ENCODE measurements around the gene POR. TPM values are rescaled to one million over a fixed set of nuclear protein-coding genes. Genes with fewer than 3 reads are reported as not detected.

POR gene
- polyA plus RNA-seq, 1 donor from 2014 or later: 61.2 TPM

- H3K36me3 ChIP-seq (ENCODE audit: insufficient read depth, low read length): peaks cover 4% of the 10 kb centered on the region
- H3K9ac ChIP-seq (ENCODE audit: low read length): no peak overlapping the region
- H3F3A ChIP-seq (ENCODE audit: insufficient read depth, low read length, poor library complexity, severe bottlenecking): no peaks in the 10 kb centered on the region
- H3K27ac ChIP-seq (ENCODE audit: low read length): no peak overlapping the region
- no peak overlapping the region for H3K4me3 ChIP-seq (ENCODE audit: low read length)
- no peaks in the 10 kb centered on the region for H3K9me3 ChIP-seq (ENCODE audit: low read length)
- no peaks in the 10 kb centered on the region for H3K27me3 ChIP-seq (ENCODE audit: insufficient read depth, low read depth, low read length)
- H3K79me2 ChIP-seq (replicated peaks; ENCODE audit: insufficient read depth, low read length): peaks cover 1% of the 10 kb centered on the region
- H2AFZ ChIP-seq (ENCODE audit: low read depth, low read length): no peak overlapping the region
- H3K4me2 ChIP-seq (ENCODE audit: low read length): no peak overlapping the region
- no peak for TF ChIP-seq SMC3 (conservative IDR thresholded peaks at IDR 0.05; ENCODE audit: poor library complexity)
- TF ChIP-seq EZH2 (IDR thresholded peaks at IDR 0.05; ENCODE audit: borderline replicate concordance, insufficient read depth, low read length, poor library complexity, severe bottlenecking): no peak
- TF ChIP-seq TAF1 (IDR thresholded peaks at IDR 0.05; ENCODE audit: low read depth): no peak
- no peaks in the 10 kb centered on the region for H3K9me2 ChIP-seq (ENCODE audit: insufficient read depth, low read length)
- H4K20me1 ChIP-seq (ENCODE audit: insufficient read depth): no peaks in the 10 kb centered on the region
Measured at GRCh38 chr7:75887669-75888369, 27.1 kb upstream of the POR start.

DNA sequence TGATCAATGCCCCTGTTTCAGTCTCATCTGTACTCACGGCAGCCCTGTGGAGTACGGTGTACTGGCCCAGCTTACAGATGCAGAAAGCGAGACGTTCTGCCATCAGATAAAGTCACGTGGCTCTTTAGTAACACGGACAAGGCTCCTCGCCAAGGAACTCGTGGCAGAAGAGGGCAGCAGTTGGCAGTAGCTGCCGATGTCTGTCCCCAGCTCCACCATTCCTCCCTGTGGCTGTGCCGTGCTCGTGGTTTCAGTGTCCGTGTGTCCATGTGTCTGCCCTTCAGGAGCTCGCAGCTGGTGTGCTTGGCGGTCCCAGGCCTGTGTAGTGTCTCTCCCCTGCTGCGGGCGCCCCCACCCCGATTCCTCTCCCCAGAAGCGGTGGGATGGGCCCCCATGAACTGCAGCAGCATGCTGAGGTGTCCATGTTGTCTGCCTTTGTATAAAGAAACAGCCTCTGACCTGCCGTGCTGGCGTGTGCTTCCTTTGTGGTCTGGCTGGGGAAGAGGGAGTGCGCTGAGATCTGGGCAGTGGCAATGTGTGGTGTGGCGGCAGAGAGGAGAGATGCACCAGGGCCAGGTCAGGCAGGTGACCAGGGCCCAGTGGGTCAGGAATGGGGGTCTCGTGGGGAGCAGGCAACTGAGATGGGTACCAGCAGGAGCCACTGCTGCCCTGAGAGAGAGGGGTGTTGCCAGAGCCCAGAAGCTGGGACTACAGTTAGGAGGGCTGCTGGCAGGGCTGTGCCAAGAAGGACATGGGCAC lies 26.3 kb upstream of the POR start:
- no peaks in the 10 kb centered on the region for H3K9me3 ChIP-seq (ENCODE audit: low read length)
- H3K9me2 ChIP-seq (ENCODE audit: insufficient read depth, low read length): no peaks in the 10 kb centered on the region
- no peak overlapping the region for H2AFZ ChIP-seq (ENCODE audit: low read depth, low read length)
- no peak overlapping the region for H3K4me2 ChIP-seq (ENCODE audit: low read length)
- H3K4me3 ChIP-seq (ENCODE audit: low read length): no peak overlapping the region
- peaks cover 4% of the 10 kb centered on the region for H3K36me3 ChIP-seq (ENCODE audit: insufficient read depth, low read length)
- H3F3A ChIP-seq (ENCODE audit: insufficient read depth, low read length, poor library complexity, severe bottlenecking): no peaks in the 10 kb centered on the region
- H3K9ac ChIP-seq (ENCODE audit: low read length): no peak overlapping the region
- no peaks in the 10 kb centered on the region for H4K20me1 ChIP-seq (ENCODE audit: insufficient read depth)
- no peaks in the 10 kb centered on the region for H3K79me2 ChIP-seq (replicated peaks; ENCODE audit: insufficient read depth, low read length)
- H3K27me3 ChIP-seq (ENCODE audit: insufficient read depth, low read depth, low read length): no peaks in the 10 kb centered on the region
- TF ChIP-seq EZH2 (IDR thresholded peaks at IDR 0.05; ENCODE audit: borderline replicate concordance, insufficient read depth, low read length, poor library complexity, severe bottlenecking): no peak
- TF ChIP-seq, protein P1, sequence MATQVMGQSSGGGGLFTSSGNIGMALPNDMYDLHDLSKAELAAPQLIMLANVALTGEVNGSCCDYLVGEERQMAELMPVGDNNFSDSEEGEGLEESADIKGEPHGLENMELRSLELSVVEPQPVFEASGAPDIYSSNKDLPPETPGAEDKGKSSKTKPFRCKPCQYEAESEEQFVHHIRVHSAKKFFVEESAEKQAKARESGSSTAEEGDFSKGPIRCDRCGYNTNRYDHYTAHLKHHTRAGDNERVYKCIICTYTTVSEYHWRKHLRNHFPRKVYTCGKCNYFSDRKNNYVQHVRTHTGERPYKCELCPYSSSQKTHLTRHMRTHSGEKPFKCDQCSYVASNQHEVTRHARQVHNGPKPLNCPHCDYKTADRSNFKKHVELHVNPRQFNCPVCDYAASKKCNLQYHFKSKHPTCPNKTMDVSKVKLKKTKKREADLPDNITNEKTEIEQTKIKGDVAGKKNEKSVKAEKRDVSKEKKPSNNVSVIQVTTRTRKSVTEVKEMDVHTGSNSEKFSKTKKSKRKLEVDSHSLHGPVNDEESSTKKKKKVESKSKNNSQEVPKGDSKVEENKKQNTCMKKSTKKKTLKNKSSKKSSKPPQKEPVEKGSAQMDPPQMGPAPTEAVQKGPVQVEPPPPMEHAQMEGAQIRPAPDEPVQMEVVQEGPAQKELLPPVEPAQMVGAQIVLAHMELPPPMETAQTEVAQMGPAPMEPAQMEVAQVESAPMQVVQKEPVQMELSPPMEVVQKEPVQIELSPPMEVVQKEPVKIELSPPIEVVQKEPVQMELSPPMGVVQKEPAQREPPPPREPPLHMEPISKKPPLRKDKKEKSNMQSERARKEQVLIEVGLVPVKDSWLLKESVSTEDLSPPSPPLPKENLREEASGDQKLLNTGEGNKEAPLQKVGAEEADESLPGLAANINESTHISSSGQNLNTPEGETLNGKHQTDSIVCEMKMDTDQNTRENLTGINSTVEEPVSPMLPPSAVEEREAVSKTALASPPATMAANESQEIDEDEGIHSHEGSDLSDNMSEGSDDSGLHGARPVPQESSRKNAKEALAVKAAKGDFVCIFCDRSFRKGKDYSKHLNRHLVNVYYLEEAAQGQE (IDR thresholded peaks at IDR 0.05; ENCODE audit: borderline replicate concordance): no peak
- TF ChIP-seq EP300 (conservative IDR thresholded peaks at IDR 0.05; ENCODE audit: poor library complexity, severe bottlenecking): no peak
- no peak for TF ChIP-seq CTCF (IDR thresholded peaks at IDR 0.05; ENCODE audit: poor library complexity, severe bottlenecking)
- no peak for TF ChIP-seq POLR2AphosphoS5 (IDR thresholded peaks at IDR 0.05)
- TF ChIP-seq SMC3 (conservative IDR thresholded peaks at IDR 0.05; ENCODE audit: poor library complexity): no peak
- no peak for TF ChIP-seq RAD21 (conservative IDR thresholded peaks at IDR 0.05)
- no peak for TF ChIP-seq TAF1 (IDR thresholded peaks at IDR 0.05; ENCODE audit: low read depth)
- no peak for TF ChIP-seq MXI1 (conservative IDR thresholded peaks at IDR 0.05; ENCODE audit: poor library complexity, severe bottlenecking)
- H3K27ac ChIP-seq (ENCODE audit: low read length): no peak overlapping the region

Data from neural cell (in vitro differentiated cells).